MM.1S (cell line): ENCODE results near the gene CHST11.

Source experiments
- DNase-seq: peaks from one replicate; pipeline ENCODE4 v3.0.0-alpha.2; 2015
- H2AFZ ChIP-seq: fragments of 300-600 bp; sonication (generic); 2 replicates; pipeline ENCODE4 v1.6.0; 2016; ENCODE audit warnings: antibody characterized with exemption, low read length
- H3F3A ChIP-seq: fragments of 300-600 bp; sonication (generic); 2 replicates; pipeline ENCODE4 v1.6.1; 2016; ENCODE audit warnings: mild to moderate bottlenecking, antibody characterized with exemption, low read length, moderate library complexity, mixed read lengths; ENCODE audit not compliant: insufficient read depth
- H3K27ac ChIP-seq: fragments of 300-600 bp; sonication (generic); 2 replicates; pipeline ENCODE4 v1.5.1; 2016; ENCODE audit warnings: mild to moderate bottlenecking, low read length
- H3K27me3 ChIP-seq: fragments of 300-600 bp; sonication (generic); replicated peaks from 2 replicates; pipeline ENCODE4 v1.6.0; 2016; ENCODE audit warnings: low read length; ENCODE audit not compliant: insufficient read depth
- H3K36me3 ChIP-seq: fragments of 300-600 bp; sonication (generic); replicated peaks from 2 replicates; pipeline ENCODE4 v1.6.1; 2016; ENCODE audit warnings: mild to moderate bottlenecking, low read length, mixed read lengths; ENCODE audit not compliant: insufficient read depth
- H3K4me1 ChIP-seq: fragments of 300-600 bp; sonication (generic); 2 replicates; pipeline ENCODE4 v1.6.1; 2016; ENCODE audit warnings: low read length, mixed read lengths
- H3K4me2 ChIP-seq: fragments of 300-600 bp; sonication (generic); 2 replicates; pipeline ENCODE4 v1.6.0; 2016; ENCODE audit warnings: low read depth, low read length
- H3K4me3 ChIP-seq: fragments of 300-600 bp; sonication (generic); 2 replicates; pipeline ENCODE4 v1.5.1; 2016; ENCODE audit warnings: low read length, mixed read lengths
- H3K79me2 ChIP-seq: fragments of 300-600 bp; sonication (generic); 2 replicates; pipeline ENCODE4 v1.6.1; 2016; ENCODE audit warnings: mixed run types, low read length, mixed read lengths
- H3K9ac ChIP-seq: fragments of 300-600 bp; sonication (generic); 2 replicates; pipeline ENCODE4 v1.6.1; 2016; ENCODE audit warnings: low read length, mixed read lengths
- H3K9me2 ChIP-seq: fragments of 300-600 bp; sonication (generic); replicated peaks from 2 replicates; pipeline ENCODE4 v1.6.1; 2016; ENCODE audit warnings: mild to moderate bottlenecking, low read length, mixed read lengths; ENCODE audit not compliant: insufficient read depth
- H3K9me3 ChIP-seq: fragments of 300-600 bp; sonication (generic); replicated peaks from 2 replicates; pipeline ENCODE4 v1.6.1; 2016; ENCODE audit warnings: mild to moderate bottlenecking, low read length, mixed read lengths; ENCODE audit not compliant: insufficient read depth
- H4K20me1 ChIP-seq: fragments of 300-600 bp; sonication (generic); 2 replicates; pipeline ENCODE4 v1.6.1; 2016; ENCODE audit warnings: mild to moderate bottlenecking, low read length, moderate library complexity, mixed read lengths; ENCODE audit not compliant: insufficient read depth
- EZH2 ChIP-seq: fragments of 300-600 bp; sonication (generic); optimal IDR thresholded peaks from 2 replicates; pipeline ENCODE3; 2017; ENCODE audit warnings: low read depth, mild to moderate bottlenecking, antibody characterized with exemption, low read length, mixed read lengths
- EZH2phosphoT487 ChIP-seq: fragments of 300-600 bp; sonication (generic); IDR thresholded peaks from 2 replicates; pipeline ENCODE4 v1.6.1; 2018; ENCODE audit warnings: antibody characterized with exemption, low read length
- TF ChIP-seq, protein P1 (sequence below): fragments of 300-600 bp; sonication (generic); IDR thresholded peaks from 2 replicates; pipeline ENCODE4 v1.5.1; 2016; ENCODE audit warnings: antibody characterized with exemption, low read length, mixed read lengths

CHST11 gene

DNA sequence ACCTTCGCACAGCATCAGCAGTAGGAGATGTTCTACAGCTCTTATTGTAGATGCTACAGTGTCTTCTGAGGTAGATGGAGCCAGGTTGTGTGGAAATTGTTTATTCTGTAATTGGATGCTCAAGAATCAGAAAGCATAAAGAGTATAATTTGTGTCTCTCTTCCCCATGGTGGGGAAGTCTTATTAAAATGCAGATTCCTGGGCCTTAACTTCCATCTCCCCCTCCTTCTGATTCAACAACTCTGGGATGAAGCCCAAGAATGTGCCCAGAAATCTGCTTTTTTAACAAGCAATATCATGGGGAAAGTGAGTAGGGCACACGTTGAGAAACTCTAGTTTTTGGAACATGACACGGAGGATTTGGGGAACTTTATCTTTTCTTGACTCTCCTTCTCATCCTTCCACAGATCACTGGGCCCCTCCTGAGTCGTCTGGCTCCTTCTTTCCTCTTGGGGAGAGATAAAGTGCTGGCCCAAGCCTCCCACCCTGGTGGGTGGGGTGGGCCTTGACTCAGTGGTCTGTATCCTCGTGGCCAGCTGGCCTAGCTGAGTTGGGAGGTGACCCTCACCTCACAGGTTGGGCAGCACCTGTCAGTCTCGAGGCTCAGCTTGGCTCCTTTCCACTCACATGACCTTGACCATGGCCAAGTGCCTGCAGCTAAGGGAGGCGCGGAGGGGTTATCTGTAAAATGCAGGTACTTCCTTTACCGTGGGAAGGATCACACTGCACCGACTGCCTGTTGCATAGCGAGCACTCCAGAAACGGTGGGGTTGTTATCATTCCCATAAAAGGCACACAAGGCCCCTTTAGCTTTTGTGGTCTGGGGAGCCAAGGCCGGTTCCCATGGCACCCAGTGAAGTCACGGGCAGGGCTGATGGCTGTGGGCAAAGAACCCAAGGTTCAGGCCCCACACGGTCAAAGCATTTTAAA, 141.9 kb downstream of the CHST11 start:
- Histone ChIP-seq H2AFZ (no peak overlapping the region), H3K9ac (no peak overlapping the region), H3K4me1 (no peaks in the 10 kb centered on the region; the same call in 1 of the 2 replicates), H3K9me2 (no peaks in the 10 kb centered on the region), H3K36me3 (no peaks in the 10 kb centered on the region), H3F3A (no peaks in the 10 kb centered on the region), H3K4me3 (no peak overlapping the region), H4K20me1 (no peaks in the 10 kb centered on the region), H3K9me3 (no peaks in the 10 kb centered on the region), H3K27me3 (no peaks in the 10 kb centered on the region), H3K79me2 (peaks cover 10% of the 10 kb centered on the region), H3K27ac (no peak overlapping the region), H3K4me2 (no peak overlapping the region)
- TF ChIP-seq EZH2phosphoT487 = no peak
- TF ChIP-seq, protein P1, sequence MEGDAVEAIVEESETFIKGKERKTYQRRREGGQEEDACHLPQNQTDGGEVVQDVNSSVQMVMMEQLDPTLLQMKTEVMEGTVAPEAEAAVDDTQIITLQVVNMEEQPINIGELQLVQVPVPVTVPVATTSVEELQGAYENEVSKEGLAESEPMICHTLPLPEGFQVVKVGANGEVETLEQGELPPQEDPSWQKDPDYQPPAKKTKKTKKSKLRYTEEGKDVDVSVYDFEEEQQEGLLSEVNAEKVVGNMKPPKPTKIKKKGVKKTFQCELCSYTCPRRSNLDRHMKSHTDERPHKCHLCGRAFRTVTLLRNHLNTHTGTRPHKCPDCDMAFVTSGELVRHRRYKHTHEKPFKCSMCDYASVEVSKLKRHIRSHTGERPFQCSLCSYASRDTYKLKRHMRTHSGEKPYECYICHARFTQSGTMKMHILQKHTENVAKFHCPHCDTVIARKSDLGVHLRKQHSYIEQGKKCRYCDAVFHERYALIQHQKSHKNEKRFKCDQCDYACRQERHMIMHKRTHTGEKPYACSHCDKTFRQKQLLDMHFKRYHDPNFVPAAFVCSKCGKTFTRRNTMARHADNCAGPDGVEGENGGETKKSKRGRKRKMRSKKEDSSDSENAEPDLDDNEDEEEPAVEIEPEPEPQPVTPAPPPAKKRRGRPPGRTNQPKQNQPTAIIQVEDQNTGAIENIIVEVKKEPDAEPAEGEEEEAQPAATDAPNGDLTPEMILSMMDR = no peak
- TF ChIP-seq EZH2 = no peak
- no peak for DNase-seq

GRCh38 chr12:104599272-104600035, 142.7 kb downstream of the CHST11 start:
- TF ChIP-seq EZH2phosphoT487 (no peak), EZH2 (no peak)
- TF ChIP-seq, protein P1 = no peak
- no peaks in the 10 kb centered on the region for H3K27me3 ChIP-seq
- no peaks in the 10 kb centered on the region for H4K20me1 ChIP-seq
- peaks cover 10% of the 10 kb centered on the region for H3K79me2 ChIP-seq
- DNase-seq = no peak
- H3K27ac ChIP-seq = no peak overlapping the region
- no peak overlapping the region for H3K4me2 ChIP-seq
- H3K9ac ChIP-seq = no peak overlapping the region
- no peaks in the 10 kb centered on the region for H3K9me2 ChIP-seq
- no peak overlapping the region for H2AFZ ChIP-seq
- peaks cover 7% of the 10 kb centered on the region; the same call in 1 of the 2 replicates for H3K4me1 ChIP-seq
- no peaks in the 10 kb centered on the region for H3K36me3 ChIP-seq
- no peak overlapping the region for H3K4me3 ChIP-seq
- no peaks in the 10 kb centered on the region for H3K9me3 ChIP-seq
- H3F3A ChIP-seq = no peaks in the 10 kb centered on the region

DNA sequence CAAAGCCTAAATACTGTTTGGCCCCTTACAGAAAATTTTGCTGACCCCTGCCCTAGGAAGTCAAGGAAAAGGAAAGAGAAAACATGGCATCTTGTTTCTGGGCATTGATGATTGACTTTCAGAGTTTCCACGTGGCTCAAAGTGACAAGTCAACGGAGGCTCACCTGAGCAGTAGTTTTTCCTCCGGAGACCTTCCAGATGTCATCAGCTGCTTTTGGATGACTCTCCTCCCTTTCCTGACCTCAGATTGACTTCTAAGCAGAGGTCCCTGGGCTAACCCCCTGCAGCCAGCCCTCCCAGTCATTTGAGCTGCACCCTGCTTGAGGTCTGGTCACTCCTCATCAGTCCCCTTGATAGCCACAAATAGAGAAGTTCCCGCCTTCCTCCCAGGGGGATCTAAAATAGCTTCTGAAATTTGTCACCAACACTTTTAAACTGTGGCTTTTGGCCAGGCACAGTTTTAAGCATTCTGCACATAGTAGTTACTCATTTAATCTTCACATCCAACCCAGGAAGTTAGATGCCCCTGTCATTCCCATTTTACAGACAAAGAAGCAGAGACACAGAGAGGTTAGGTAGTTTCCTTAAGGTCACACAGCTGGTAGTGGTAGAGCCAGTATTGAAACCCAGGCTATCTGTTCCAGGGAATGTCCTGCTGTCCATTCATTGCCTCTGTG, 143.4 kb downstream of the CHST11 start:
- H3K4me3 ChIP-seq = no peak overlapping the region
- no peaks in the 10 kb centered on the region for H3K9me2 ChIP-seq
- no peaks in the 10 kb centered on the region for H3K9me3 ChIP-seq
- H3K4me1 ChIP-seq = peaks cover 7% of the 10 kb centered on the region; the same call in 1 of the 2 replicates
- H3K9ac ChIP-seq = no peak overlapping the region
- H4K20me1 ChIP-seq = no peaks in the 10 kb centered on the region
- no peak overlapping the region for H3K4me2 ChIP-seq
- H3K36me3 ChIP-seq = no peaks in the 10 kb centered on the region
- DNase-seq = no peak
- H3K79me2 ChIP-seq = peaks cover 10% of the 10 kb centered on the region
- no peaks in the 10 kb centered on the region for H3F3A ChIP-seq
- H3K27me3 ChIP-seq = no peaks in the 10 kb centered on the region
- no peak overlapping the region for H2AFZ ChIP-seq
- no peak for TF ChIP-seq EZH2
- TF ChIP-seq, protein P1 = no peak
- no peak for TF ChIP-seq EZH2phosphoT487
- H3K27ac ChIP-seq = no peak overlapping the region
